CD4-positive, alpha-beta T cell treated with Interleukin-6 at 100 ng/mL for 8 hours (primary cell): ENCODE results near the gene BMAL2.

Experiments
- DNase-seq: peaks from one replicate; pipeline ENCODE4 v3.0.0-alpha.2; 2020; ENCODE audit warnings: mixed read lengths, low spot score

The BMAL2 gene

DNA sequence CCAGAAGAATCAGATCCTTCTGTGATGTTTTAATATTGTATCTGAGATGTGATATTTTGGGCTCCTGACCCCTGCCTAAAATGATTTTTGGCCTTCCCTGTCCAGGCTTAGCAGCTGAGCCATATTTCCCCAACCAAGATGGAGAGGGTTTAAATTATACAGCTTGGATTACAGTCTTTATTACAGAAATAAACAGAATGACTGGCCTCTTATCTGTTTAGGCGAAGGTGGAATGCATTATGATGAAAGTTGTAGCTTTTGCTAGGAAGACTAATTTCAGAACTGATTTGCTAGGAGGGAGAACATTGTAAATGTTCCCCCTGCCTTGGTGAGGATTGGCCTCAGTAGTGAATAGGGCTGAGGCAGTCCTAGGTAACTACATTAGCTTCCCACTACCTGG, 23.3 kb downstream of the BMAL2 start:
- no peak for DNase-seq

GRCh38 chr12:27359578-27360340, 27.1 kb downstream of the BMAL2 start:
- no peak for DNase-seq

GRCh38 chr12:27361372-27361771, 28.7 kb downstream of the BMAL2 start:
- DNase-seq: no peak

GRCh38 chr12:27366621-27367020, 34.0 kb downstream of the BMAL2 start:
- DNase-seq: no peak

- no peak for DNase-seq
Measured at GRCh38 chr12:27367078-27367477, 34.4 kb downstream of the BMAL2 start.

DNA sequence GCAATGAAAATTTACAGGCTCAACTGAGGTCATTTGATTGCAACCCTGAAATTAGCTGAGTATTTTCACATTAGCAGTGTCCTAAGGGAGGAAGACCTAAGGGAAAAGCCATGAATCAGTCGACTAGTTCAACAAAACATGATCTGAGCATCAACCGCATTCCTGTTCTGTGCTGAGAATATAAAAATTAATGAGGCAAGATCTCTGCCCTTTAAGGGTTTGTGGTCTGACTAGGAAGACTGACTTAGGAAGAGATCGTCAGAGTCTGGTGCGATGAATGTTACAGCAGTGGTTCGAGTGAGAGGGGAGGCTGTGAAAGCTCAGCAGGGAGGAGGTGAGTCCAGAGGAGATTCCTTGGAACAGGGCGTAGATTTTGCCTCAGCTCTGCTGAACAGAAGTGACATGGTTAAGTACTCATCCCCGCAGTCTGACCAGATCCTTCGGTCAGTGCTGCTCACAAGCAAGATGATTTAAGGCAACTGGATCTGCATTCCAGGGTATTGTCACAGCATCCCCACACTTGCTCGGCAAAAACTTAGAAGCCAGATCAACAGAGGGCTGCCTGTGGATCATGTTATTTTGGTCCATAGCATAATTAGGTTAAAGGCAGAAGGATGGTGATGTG, 49.6 kb downstream of the BMAL2 start:
- DNase-seq: no peak
